ENCODE data around the gene FOXC2. TPM values are rescaled to one million over a fixed set of nuclear protein-coding genes. Genes with fewer than 3 reads are reported as not detected.
A peak's percentile ranks its signal among the peaks of the same experiment; 100 is the strongest.

Gene FOXC2
- total RNA-seq, 4 donors from 2014 or later: 0.40 to 1.5 (median 0.50) TPM

DNA sequence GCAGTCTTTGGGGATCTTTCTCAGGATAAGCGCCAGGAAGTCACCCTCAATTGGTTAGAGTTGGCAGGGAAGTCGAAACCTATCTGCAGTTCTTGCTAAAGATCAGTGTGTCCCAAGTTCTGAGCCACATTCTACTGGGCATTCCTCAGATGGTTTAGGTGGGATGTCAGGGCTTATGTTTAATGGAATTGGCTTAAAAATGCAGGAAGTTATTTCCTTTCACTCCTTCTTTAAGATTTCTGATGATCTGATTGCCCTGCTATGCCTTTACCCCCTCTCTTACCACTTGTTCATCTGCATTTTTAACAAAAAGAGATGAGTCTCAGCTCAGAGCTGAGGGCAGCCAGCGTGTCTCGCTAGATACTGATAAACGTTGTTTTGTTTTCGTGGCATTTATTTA is 42.5 kb downstream of the FOXC2 start:
- no peak for TF ChIP-seq POLR2AphosphoS5 (IDR thresholded peaks at IDR 0.05)
- TF ChIP-seq EP300 (IDR thresholded peaks at IDR 0.05): no peak
- TF ChIP-seq CTCF (IDR thresholded peaks at IDR 0.05): no peak
- no peak for TF ChIP-seq POLR2A (IDR thresholded peaks at IDR 0.05)
- 72 to 75% methylated on average over 4 to 5 of the region's 6 CpGs for WGBS, 2 donors (ENCODE audit: low coverage in 1 of 2)
- peaks cover 92% of the 10 kb centered on the region for H3K27me3 ChIP-seq
- H3K36me3 ChIP-seq: no peaks in the 10 kb centered on the region
- no peaks in the 10 kb centered on the region for H3K9me3 ChIP-seq
- no peak overlapping the region for H3K27ac ChIP-seq
- no peaks in the 10 kb centered on the region for H3K4me1 ChIP-seq
- no peak overlapping the region for H3K4me3 ChIP-seq
- ATAC-seq: no peak

GRCh38 chr16:86609661-86610060 is 43.0 kb downstream of the FOXC2 start:
- Histone ChIP-seq H3K4me3 (no peak overlapping the region), H3K9me3 (no peaks in the 10 kb centered on the region), H3K27ac (no peak overlapping the region), H3K4me1 (no peaks in the 10 kb centered on the region), H3K27me3 (peaks cover 86% of the 10 kb centered on the region), H3K36me3 (no peaks in the 10 kb centered on the region)
- 80 to 87% methylated on average over 6 to 8 of the region's 10 CpGs for WGBS, 2 donors (ENCODE audit: low coverage in 1 of 2)
- no peak for ATAC-seq
- TF ChIP-seq CTCF (IDR thresholded peaks at IDR 0.05) (no peak), POLR2AphosphoS5 (IDR thresholded peaks at IDR 0.05) (no peak), EP300 (IDR thresholded peaks at IDR 0.05) (no peak), POLR2A (IDR thresholded peaks at IDR 0.05) (no peak)

- H3K4me1 ChIP-seq: no peaks in the 10 kb centered on the region
- H3K9me3 ChIP-seq: no peaks in the 10 kb centered on the region
- H3K4me3 ChIP-seq: no peak overlapping the region
- ATAC-seq: no peak
- H3K36me3 ChIP-seq: no peaks in the 10 kb centered on the region
- TF ChIP-seq POLR2A (IDR thresholded peaks at IDR 0.05): no peak
- H3K27ac ChIP-seq: peak overlapping the region in 2 of 4 donors; percentile 19 to 32
- 60% methylated on average over 3 of the region's 18 CpGs; no CpG with 5 or more reads in 1 of the 2 donors for WGBS, 2 donors (ENCODE audit: low coverage in 1 of 2)
- peaks cover 73% of the 10 kb centered on the region for H3K27me3 ChIP-seq
Observed at GRCh38 chr16:86610779-86611524, 44.3 kb downstream of the FOXC2 start.

DNA sequence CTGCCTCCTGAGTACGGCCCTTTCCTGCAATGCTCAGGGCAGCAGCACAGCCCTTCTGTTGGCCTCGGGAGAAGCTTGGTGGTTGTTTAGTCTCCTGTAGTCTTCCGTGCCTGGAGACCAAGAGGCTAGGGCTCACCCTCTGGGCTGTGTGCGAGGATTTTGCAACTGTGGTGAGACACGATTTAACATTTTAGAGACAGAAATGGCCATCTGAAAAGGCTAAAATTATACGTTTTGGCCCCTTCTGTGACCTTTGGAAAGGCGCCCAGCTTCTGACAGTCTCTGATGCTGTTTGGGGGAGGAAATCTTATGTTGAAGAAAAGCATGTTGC is 44.9 kb downstream of the FOXC2 start:
- TF ChIP-seq POLR2AphosphoS5 (IDR thresholded peaks at IDR 0.05) (no peak), CTCF (IDR thresholded peaks at IDR 0.05) (no peak), EP300 (IDR thresholded peaks at IDR 0.05) (no peak), POLR2A (IDR thresholded peaks at IDR 0.05) (no peak)

DNA sequence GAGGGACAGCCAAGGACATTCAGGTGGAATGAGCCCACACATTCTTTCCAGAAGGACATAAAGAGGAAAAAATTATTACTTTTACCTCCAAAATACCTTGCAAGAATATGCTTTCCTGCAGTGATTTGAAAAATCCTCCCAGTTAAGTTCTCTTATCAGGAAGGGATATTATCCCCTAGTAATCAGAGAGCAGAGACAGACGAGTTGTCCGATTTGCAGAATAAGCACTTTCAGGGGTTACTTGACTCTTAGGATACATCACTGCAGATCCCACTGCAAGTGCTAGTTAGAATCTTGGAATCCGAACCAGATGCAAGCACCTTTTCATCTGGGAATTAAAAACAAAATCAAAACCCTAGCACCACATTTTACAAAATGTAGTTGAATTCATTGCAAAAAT is 45.3 kb downstream of the FOXC2 start:
- Histone ChIP-seq H3K4me1 (no peaks in the 10 kb centered on the region), H3K4me3 (no peak overlapping the region), H3K27ac (no peak overlapping the region), H3K9me3 (no peaks in the 10 kb centered on the region), H3K27me3 (peaks cover 64% of the 10 kb centered on the region), H3K36me3 (no peaks in the 10 kb centered on the region)
- ATAC-seq: no peak
- TF ChIP-seq EP300 (IDR thresholded peaks at IDR 0.05) (no peak), CTCF (IDR thresholded peaks at IDR 0.05) (no peak), POLR2A (IDR thresholded peaks at IDR 0.05) (no peak), POLR2AphosphoS5 (IDR thresholded peaks at IDR 0.05) (no peak)
- 26 to 67% methylated on average over 2 to 3 of the region's 3 CpGs for WGBS, 2 donors (ENCODE audit: low coverage in 1 of 2)

More for the DNA sequence above, 44.9 kb downstream of the FOXC2 start:
- 28% methylated on average over 3 of the region's 7 CpGs; no CpG with 5 or more reads in 1 of the 2 donors for WGBS, 2 donors (ENCODE audit: low coverage in 1 of 2)
- Histone ChIP-seq H3K27ac (peak overlapping the region in 2 of 4 donors; percentile 19 to 32), H3K36me3 (no peaks in the 10 kb centered on the region), H3K4me3 (no peak overlapping the region), H3K9me3 (no peaks in the 10 kb centered on the region), H3K4me1 (no peaks in the 10 kb centered on the region), H3K27me3 (peaks cover 68% of the 10 kb centered on the region)
- no peak for ATAC-seq
